IMR-90 (cell line): ENCODE results near the gene SMARCA4. TPM values are rescaled to one million over a fixed set of nuclear protein-coding genes. Genes with fewer than 3 reads are reported as not detected.

ENCODE experiments used
- ATAC-seq: fragments of 200-7000 bp; cut with Tn5 transposase; 2 replicates; pipeline ENCODE4 v1.9.1; 2020; ENCODE audit warnings: low read depth, mild to moderate bottlenecking, moderate library complexity
- BruUV-seq: library from RNA; stranded (reverse); fragments of 400-500 nt; replicated peaks from 2 replicates; lab custom pipeline; 2021; lab: Mats Ljungman, UMichigan
- CTCF ChIA-PET: fragments of 300-600 bp; formaldehyde crosslinking; extraction: SDS; loops from one replicate; lab custom pipeline; 2021; ENCODE audit warnings: antibody characterized with exemption; lab: Yijun Ruan, JAX
- POLR2A ChIA-PET: fragments of 300-600 bp; sonication (Branson Sonifier 250); formaldehyde crosslinking; loops from one replicate; lab custom pipeline; 2022; ENCODE audit warnings: antibody characterized with exemption; ENCODE audit not compliant: unreplicated experiment; lab: Charles Lee
- DNase-seq: peaks from one replicate; pipeline ENCODE4 v3.0.0; 2013
- H2AFZ ChIP-seq: replicated peaks from 2 replicates; pipeline ENCODE3; 2013; ENCODE audit warnings: low read length, mild to moderate bottlenecking; ENCODE audit not compliant: poor library complexity
- H2AK5ac ChIP-seq: 2 replicates; pipeline ENCODE4 v1.6.1; 2013; ENCODE audit warnings: low read depth, low read length, inconsistent platforms
- H2AK9ac ChIP-seq: replicated peaks from 2 replicates; pipeline ENCODE3; 2013; ENCODE audit warnings: mild to moderate bottlenecking, low read depth, low read length, moderate library complexity; ENCODE audit not compliant: poor library complexity
- H2BK120ac ChIP-seq: 2 replicates; pipeline ENCODE4 v1.6.1; 2013; ENCODE audit warnings: low read depth, low read length, inconsistent platforms
- H2BK15ac ChIP-seq: 3 replicates; pipeline ENCODE4 v1.6.1; 2013; ENCODE audit warnings: low read depth, low read length, inconsistent platforms
- H2BK20ac ChIP-seq: 2 replicates; pipeline ENCODE4 v1.6.1; 2013; ENCODE audit warnings: low read depth, mild to moderate bottlenecking, inconsistent platforms, low read length, moderate library complexity
- H2BK5ac ChIP-seq: 2 replicates; pipeline ENCODE4 v1.6.1; 2013; ENCODE audit warnings: mild to moderate bottlenecking, low read depth, low read length, inconsistent platforms; ENCODE audit not compliant: poor library complexity, severe bottlenecking
- H3K14ac ChIP-seq: replicated peaks from 2 replicates; pipeline ENCODE4 v1.6.1; 2013; ENCODE audit warnings: low read depth, low read length, inconsistent platforms
- H3K18ac ChIP-seq: 2 replicates; pipeline ENCODE4 v1.6.1; 2013; ENCODE audit warnings: low read depth, low read length, control low read depth
- H3K23ac ChIP-seq: 2 replicates; pipeline ENCODE4 v1.6.1; 2013; ENCODE audit warnings: low read depth, low read length, inconsistent platforms
- H3K27ac ChIP-seq: 2 replicates; pipeline ENCODE4 v1.5.1; 2013; ENCODE audit warnings: mild to moderate bottlenecking, control low read depth, low read length; ENCODE audit not compliant: insufficient read depth
- H3K27me3 ChIP-seq: 2 replicates; pipeline ENCODE4 v1.6.1; 2013; ENCODE audit warnings: low read length; ENCODE audit not compliant: control insufficient read depth, insufficient read depth
- H3K36me3 ChIP-seq: 2 replicates; pipeline ENCODE4 v1.6.1; 2013; ENCODE audit warnings: low read length, mixed read lengths; ENCODE audit not compliant: control insufficient read depth, insufficient read depth
- H3K4ac ChIP-seq: 2 replicates; pipeline ENCODE4 v1.6.1; 2013; ENCODE audit warnings: low read depth, low read length, inconsistent platforms
- H3K4me1 ChIP-seq: 2 replicates; pipeline ENCODE4 v1.6.1; 2013; ENCODE audit warnings: low read length, mixed read lengths; ENCODE audit not compliant: control insufficient read depth, insufficient read depth
- H3K4me2 ChIP-seq: 2 replicates; pipeline ENCODE4 v1.6.1; 2013; ENCODE audit warnings: low read depth, mild to moderate bottlenecking, control low read depth, low read length, moderate library complexity
- H3K4me3 ChIP-seq: 2 replicates; pipeline ENCODE4 v1.5.1; 2013; ENCODE audit warnings: low read depth, mild to moderate bottlenecking, control low read depth, low read length, moderate library complexity; ENCODE audit not compliant: insufficient read depth
- H3K56ac ChIP-seq: 2 replicates; pipeline ENCODE4 v1.6.1; 2013; ENCODE audit warnings: low read length, inconsistent platforms; ENCODE audit not compliant: insufficient read depth; ENCODE audit errors: extremely low read depth
- H3K79me1 ChIP-seq, 2 experiments: 2 replicates each; pipeline ENCODE4 v1.6.1; 2013; ENCODE audit warnings: low read length in 2 of 2, inconsistent platforms in 1 of 2, low read depth in 1 of 2
- H3K9ac ChIP-seq: 2 replicates; pipeline ENCODE4 v1.6.1; 2013; ENCODE audit warnings: low read depth, low read length, control low read depth
- H3K9me1 ChIP-seq: 2 replicates; pipeline ENCODE4 v1.6.1; 2013; ENCODE audit warnings: low read length, inconsistent platforms; ENCODE audit not compliant: insufficient read depth
- H3K9me3 ChIP-seq: 2 replicates; pipeline ENCODE4 v1.6.1; 2013; ENCODE audit warnings: low read length; ENCODE audit not compliant: control insufficient read depth, insufficient read depth
- H4K20me1 ChIP-seq: 2 replicates; pipeline ENCODE4 v1.6.1; 2013; ENCODE audit warnings: low read length, inconsistent platforms; ENCODE audit not compliant: insufficient read depth
- H4K5ac ChIP-seq: 2 replicates; pipeline ENCODE4 v1.6.1; 2013; ENCODE audit warnings: mild to moderate bottlenecking, low read depth, low read length, control low read depth
- H4K8ac ChIP-seq, 2 experiments: 2 replicates each; pipeline ENCODE4 v1.6.1; 2013; ENCODE audit warnings: low read depth in 2 of 2, low read length in 2 of 2, control low read depth in 1 of 2, inconsistent platforms in 1 of 2
- H4K91ac ChIP-seq: 2 replicates; pipeline ENCODE4 v1.6.1; 2013; ENCODE audit warnings: low read depth, low read length, inconsistent platforms; ENCODE audit not compliant: insufficient read depth
- BHLHE40 ChIP-seq: fragments of 150-350 bp; IDR thresholded peaks from 2 replicates; pipeline ENCODE4 v1.6.1; 2016; ENCODE audit warnings: mild to moderate bottlenecking, low read depth, low read length
- CHD1 ChIP-seq: IDR thresholded peaks from 2 replicates; pipeline ENCODE4 v1.6.1; 2012; ENCODE audit warnings: low read depth, low read length, improper control_type of control experiment
- CTCF ChIP-seq: conservative IDR thresholded peaks from 2 replicates; pipeline ENCODE4 v1.5.1; 2012; ENCODE audit warnings: mild to moderate bottlenecking, low read depth, low read length, improper control_type of control experiment
- ELK1 ChIP-seq: fragments of 150-350 bp; IDR thresholded peaks from 2 replicates; pipeline ENCODE4 v1.6.1; 2016; ENCODE audit warnings: low read depth, mild to moderate bottlenecking, low read length, moderate library complexity, borderline replicate concordance
- MXI1 ChIP-seq: IDR thresholded peaks from 2 replicates; pipeline ENCODE4 v1.6.1; 2012; ENCODE audit warnings: low read depth, mild to moderate bottlenecking, low read length, moderate library complexity, borderline replicate concordance
- NFE2L2 ChIP-seq: fragments of 150-350 bp; IDR thresholded peaks from 2 replicates; pipeline ENCODE4 v1.6.1; 2016; ENCODE audit warnings: low read depth, mild to moderate bottlenecking, low read length
- POLR2A ChIP-seq: IDR thresholded peaks from 2 replicates; pipeline ENCODE4 v1.6.1; 2012; ENCODE audit warnings: mild to moderate bottlenecking, low read depth, low read length
- RAD21 ChIP-seq: IDR thresholded peaks from 2 replicates; pipeline ENCODE4 v1.6.1; 2012; ENCODE audit warnings: low read length, improper control_type of control experiment
- RCOR1 ChIP-seq: IDR thresholded peaks from 2 replicates; pipeline ENCODE4 v1.6.1; 2012; ENCODE audit warnings: mild to moderate bottlenecking, low read length, improper control_type of control experiment; ENCODE audit not compliant: insufficient replicate concordance
- RFX5 ChIP-seq: IDR thresholded peaks from 2 replicates; pipeline ENCODE4 v1.8.0; 2012; ENCODE audit warnings: low read depth, mild to moderate bottlenecking, low read length, moderate library complexity
- SMC3 ChIP-seq: fragments of 150-350 bp; IDR thresholded peaks from 2 replicates; pipeline ENCODE4 v1.6.1; 2016; ENCODE audit warnings: low read depth, mild to moderate bottlenecking, antibody characterized with exemption, low read length, moderate library complexity
- USF2 ChIP-seq: fragments of 150-350 bp; IDR thresholded peaks from 2 replicates; pipeline ENCODE4 v1.6.1; 2017; ENCODE audit warnings: mild to moderate bottlenecking, antibody characterized with exemption, low read length, low read depth
- WGBS, 2 experiments: methylation state at CpG; one replicate each; pipeline versions ENCODE4 v1.1.5 to v1.1.7; 2013; ENCODE audit warnings: missing lambda C conversion rate in 2 of 2; ENCODE audit not compliant: insufficient read length in 1 of 2; ENCODE audit errors: extremely low coverage in 2 of 2; 5-methylcytosine and 5-hydroxymethylcytosine counted together
- dilution Hi-C: fragments of 300-500 bp; cut with HindIII; formaldehyde crosslinking; loops from one replicate; pipeline ENCODE4 v1.14.3; 2018; ENCODE audit warnings: low sequenced_read_pairs; ENCODE audit not compliant: unreplicated experiment
- in situ Hi-C: fragments of 300-500 bp; cut with MboI; formaldehyde crosslinking; loops from 3 replicates; pipeline ENCODE4 v1.14.3; 2019; ENCODE audit warnings: low sequenced_read_pairs, inconsistent platforms, mixed read lengths
- intact Hi-C: fragments of 100-400 bp; cut with micrococcal nuclease; formaldehyde crosslinking; loops from 2 replicates; pipeline ENCODE4 v1.10.0; 2022
- polyA plus RNA-seq, 3 experiments: library from polyadenylated mRNA; depleted of rRNA; stranded (reverse); fragments of >200 nt; gene quantifications; 2 replicates each; pipeline ENCODE4 v1.2.3, GENCODE V29; 2012; ENCODE audit warnings: low replicate concordance in 1 of 3
- total RNA-seq: library from RNA; depleted of rRNA; stranded (reverse); fragments of >200 nt; gene quantifications from 2 replicates; pipeline ENCODE4 v1.2.3, GENCODE V29; 2012

SMARCA4 gene
- total and polyA plus RNA-seq, 2 of the 4 experiments (the other 2 are of a cell fraction): 41.4 to 85.6 TPM

- WGBS, 2 experiments: 90% methylated on average over 16 of the region's 29 CpGs; no CpG with 5 or more reads in 1 of the 2 experiments
- H3K4me3 ChIP-seq: no peak overlapping the region
- no peak overlapping the region for H4K91ac ChIP-seq
- CTCF ChIA-PET: no interaction called here
- dilution Hi-C loops (no loop called here), in situ Hi-C loops (no loop called here), intact Hi-C loops (no loop called here)
- BruUV-seq: no TSS peak
- H4K20me1 ChIP-seq: 0 out of 2 replicates have a peak, but pooled peaks cover 5% of the 10 kb centered on the region
- peaks cover 60% of the 10 kb centered on the region for H3K36me3 ChIP-seq
- H4K8ac ChIP-seq: no peak overlapping the region
- no peak overlapping the region for H2BK5ac ChIP-seq
- no peak overlapping the region for H3K27ac ChIP-seq
- H3K9ac ChIP-seq: no peak overlapping the region
- no peak overlapping the region for H3K56ac ChIP-seq
- no peak overlapping the region for H3K18ac ChIP-seq
- H4K5ac ChIP-seq: no peak overlapping the region
- no peak overlapping the region for H2BK120ac ChIP-seq
- peaks cover 9% of the 10 kb centered on the region for H3K9me1 ChIP-seq
- ATAC-seq (no peak), DNase-seq (no peak)
- no peak for TF ChIP-seq RFX5
- TF ChIP-seq CHD1: no peak
- no peak for TF ChIP-seq RAD21
- no peak for TF ChIP-seq RCOR1
- no peak for TF ChIP-seq CTCF
- no peak for TF ChIP-seq BHLHE40
- no peak for TF ChIP-seq MXI1
- TF ChIP-seq USF2: no peak
- no peak for TF ChIP-seq NFE2L2
- no peak for TF ChIP-seq POLR2A
- TF ChIP-seq ELK1: no peak
- no peak for TF ChIP-seq SMC3
- no peak overlapping the region for H2AK5ac ChIP-seq
- H3K4ac ChIP-seq: no peak overlapping the region
- no peak overlapping the region for H2BK15ac ChIP-seq
- peaks cover 14 to 25% of the 10 kb centered on the region in 2 experiments for H3K79me1 ChIP-seq
- H3K27me3 ChIP-seq: no peaks in the 10 kb centered on the region
- no peaks in the 10 kb centered on the region for H3K9me3 ChIP-seq
- H3K14ac ChIP-seq: no peak overlapping the region
- peak overlapping the region; percentile 10 for H2AK9ac ChIP-seq
- no peak overlapping the region for H3K23ac ChIP-seq
- peaks cover 8% of the 10 kb centered on the region for H3K4me1 ChIP-seq
- no peak overlapping the region for H3K4me2 ChIP-seq
- H2AFZ ChIP-seq: no peak overlapping the region
- POLR2A ChIA-PET: no interaction called here
- no peak overlapping the region for H2BK20ac ChIP-seq
These were observed 37.3 kb upstream of the SMARCA4 start for GRCh38 chr19:10923260-10924112.
